BE2C (cell line): Measurements from ENCODE around the gene RIMBP2.

ENCODE experiments used
- DNase-seq: peaks from one replicate; pipeline ENCODE4 v3.0.0-alpha.2; 2020
- H3K27me3 ChIP-seq: fragments of 250-450 bp; sonication (Bioruptor Pico); 2 replicates; pipeline ENCODE4 v1.5.1; 2020; ENCODE audit warnings: mild to moderate bottlenecking
- H3K36me3 ChIP-seq: fragments of 250-450 bp; sonication (Bioruptor Pico); 2 replicates; pipeline ENCODE4 v1.5.1; 2020; ENCODE audit warnings: mild to moderate bottlenecking
- H3K4me1 ChIP-seq: fragments of 250-450 bp; sonication (Bioruptor Pico); 2 replicates; pipeline ENCODE4 v1.5.1; 2020
- H3K4me3 ChIP-seq: 2 replicates; pipeline ENCODE4 v1.5.1; 2011; ENCODE audit warnings: low read depth, low read length
- H3K9me3 ChIP-seq: fragments of 250-450 bp; sonication (Bioruptor Pico); 2 replicates; pipeline ENCODE4 v1.5.1; 2020
- TF ChIP-seq, protein P1 (sequence below): IDR thresholded peaks from 2 replicates; pipeline ENCODE4 v1.5.1; 2012; ENCODE audit warnings: mild to moderate bottlenecking, low read depth, low read length

The RIMBP2 gene

DNA sequence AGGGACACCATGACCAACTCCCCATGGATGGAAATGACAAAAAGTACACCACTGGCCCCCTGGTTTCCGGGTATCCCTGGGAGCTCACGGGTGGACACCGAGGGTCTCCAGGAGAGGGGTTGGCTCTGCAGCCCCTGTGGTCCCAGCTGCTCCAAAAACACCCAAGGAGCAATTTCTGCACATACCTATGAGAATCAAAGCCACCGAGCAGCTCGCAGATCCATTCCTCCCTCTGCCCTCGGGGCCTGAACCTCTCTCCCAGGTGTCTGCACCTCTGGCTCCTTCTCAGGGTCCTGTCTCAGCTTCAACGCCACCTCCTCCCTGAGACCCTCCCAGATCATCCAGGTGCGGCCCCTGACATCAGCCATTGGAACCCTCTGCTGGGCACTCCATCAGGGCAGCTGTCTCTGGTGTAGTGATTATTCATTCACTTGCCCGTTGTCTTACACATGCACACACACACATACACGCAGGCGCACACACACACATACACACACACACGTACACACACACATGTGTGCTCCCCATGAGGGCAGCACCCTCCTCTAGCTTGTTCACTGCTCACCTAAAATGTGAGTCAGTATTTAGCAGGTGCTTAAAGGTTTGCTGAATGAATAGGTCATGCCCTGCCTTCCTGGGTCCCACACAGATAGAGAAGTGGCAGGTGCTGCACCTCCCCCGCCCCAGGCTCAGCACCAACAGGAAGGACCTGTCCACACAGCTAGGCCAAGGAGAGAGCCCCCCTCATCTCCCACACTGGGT lies 5.9 kb downstream of the RIMBP2 start:
- no peaks in the 10 kb centered on the region for H3K9me3 ChIP-seq
- H3K36me3 ChIP-seq: peaks cover 35% of the 10 kb centered on the region
- peaks cover 16% of the 10 kb centered on the region; the same call in 1 of the 2 replicates for H3K4me1 ChIP-seq
- TF ChIP-seq, protein P1, sequence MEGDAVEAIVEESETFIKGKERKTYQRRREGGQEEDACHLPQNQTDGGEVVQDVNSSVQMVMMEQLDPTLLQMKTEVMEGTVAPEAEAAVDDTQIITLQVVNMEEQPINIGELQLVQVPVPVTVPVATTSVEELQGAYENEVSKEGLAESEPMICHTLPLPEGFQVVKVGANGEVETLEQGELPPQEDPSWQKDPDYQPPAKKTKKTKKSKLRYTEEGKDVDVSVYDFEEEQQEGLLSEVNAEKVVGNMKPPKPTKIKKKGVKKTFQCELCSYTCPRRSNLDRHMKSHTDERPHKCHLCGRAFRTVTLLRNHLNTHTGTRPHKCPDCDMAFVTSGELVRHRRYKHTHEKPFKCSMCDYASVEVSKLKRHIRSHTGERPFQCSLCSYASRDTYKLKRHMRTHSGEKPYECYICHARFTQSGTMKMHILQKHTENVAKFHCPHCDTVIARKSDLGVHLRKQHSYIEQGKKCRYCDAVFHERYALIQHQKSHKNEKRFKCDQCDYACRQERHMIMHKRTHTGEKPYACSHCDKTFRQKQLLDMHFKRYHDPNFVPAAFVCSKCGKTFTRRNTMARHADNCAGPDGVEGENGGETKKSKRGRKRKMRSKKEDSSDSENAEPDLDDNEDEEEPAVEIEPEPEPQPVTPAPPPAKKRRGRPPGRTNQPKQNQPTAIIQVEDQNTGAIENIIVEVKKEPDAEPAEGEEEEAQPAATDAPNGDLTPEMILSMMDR: no peak
- H3K4me3 ChIP-seq: no peak overlapping the region
- DNase-seq: no peak
- no peaks in the 10 kb centered on the region for H3K27me3 ChIP-seq

DNA sequence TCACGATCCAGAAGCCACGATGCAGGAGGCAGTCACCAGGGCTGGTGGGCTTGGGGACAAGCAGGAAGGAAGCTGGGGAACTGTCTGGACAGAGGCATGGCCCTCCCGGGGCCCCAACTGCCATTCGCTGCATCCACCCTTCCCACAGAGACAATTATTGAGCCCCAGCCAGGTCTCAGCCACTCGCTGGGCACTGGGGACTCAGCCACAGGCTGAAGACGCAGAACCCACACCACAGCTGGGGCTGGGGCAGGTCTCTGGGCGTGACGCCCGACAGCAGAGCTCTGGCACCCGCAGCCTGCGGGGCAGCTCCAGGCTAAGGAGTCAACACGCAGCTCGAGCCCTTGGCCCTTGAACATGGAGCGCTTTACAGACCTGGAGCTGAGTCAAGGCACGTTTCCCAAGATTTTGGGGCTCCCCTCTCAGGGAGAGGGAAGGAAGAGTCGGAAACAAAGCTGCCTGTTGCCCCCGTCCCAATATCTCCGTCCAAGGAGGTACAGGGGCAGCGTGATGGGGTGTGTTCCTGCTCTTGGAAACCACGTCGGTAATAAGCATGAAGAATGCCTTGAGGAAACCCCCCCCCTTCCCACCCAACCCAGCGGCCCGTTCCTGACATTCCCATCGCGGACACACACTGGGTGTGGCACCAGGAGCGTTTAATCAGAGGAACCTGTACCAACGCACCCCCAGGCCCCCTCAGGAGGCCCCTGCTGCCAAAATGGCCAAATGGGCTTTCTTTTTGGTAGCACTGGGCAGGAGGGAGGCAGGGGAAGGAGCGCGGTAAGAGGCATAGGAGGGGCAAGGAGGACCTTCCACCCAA lies 6.7 kb downstream of the RIMBP2 start:
- Histone ChIP-seq H3K4me1 (peaks cover 16% of the 10 kb centered on the region; the same call in 1 of the 2 replicates), H3K36me3 (peaks cover 35% of the 10 kb centered on the region), H3K27me3 (no peaks in the 10 kb centered on the region), H3K4me3 (no peak overlapping the region), H3K9me3 (no peaks in the 10 kb centered on the region)
- no peak for DNase-seq
- TF ChIP-seq, protein P1: no peak

DNA sequence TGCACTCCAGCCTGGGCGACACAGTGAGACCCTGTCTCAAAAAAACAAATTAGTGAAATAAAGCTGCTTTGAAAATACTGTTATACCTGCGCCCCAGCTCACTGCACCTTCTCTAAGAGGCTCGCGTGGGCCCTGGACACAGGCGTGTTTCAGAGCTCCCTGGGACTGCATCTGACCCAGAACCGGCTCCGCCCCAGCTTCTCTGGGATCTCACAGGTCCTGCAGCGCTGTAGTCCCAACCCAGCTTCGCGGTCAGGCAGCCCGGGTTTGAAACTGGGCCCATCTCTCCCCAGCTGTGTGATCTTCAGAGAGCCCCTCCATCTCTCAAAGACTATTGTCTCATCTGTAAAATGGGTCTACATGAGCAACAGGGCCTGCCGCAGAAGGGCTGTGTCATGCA lies 7.5 kb downstream of the RIMBP2 start:
- no peaks in the 10 kb centered on the region for H3K9me3 ChIP-seq
- H3K4me1 ChIP-seq: peaks cover 17% of the 10 kb centered on the region; the same call in 1 of the 2 replicates
- H3K36me3 ChIP-seq: peaks cover 35% of the 10 kb centered on the region
- TF ChIP-seq, protein P1: no peak
- no peaks in the 10 kb centered on the region for H3K27me3 ChIP-seq
- no peak overlapping the region for H3K4me3 ChIP-seq
- no peak for DNase-seq

DNA sequence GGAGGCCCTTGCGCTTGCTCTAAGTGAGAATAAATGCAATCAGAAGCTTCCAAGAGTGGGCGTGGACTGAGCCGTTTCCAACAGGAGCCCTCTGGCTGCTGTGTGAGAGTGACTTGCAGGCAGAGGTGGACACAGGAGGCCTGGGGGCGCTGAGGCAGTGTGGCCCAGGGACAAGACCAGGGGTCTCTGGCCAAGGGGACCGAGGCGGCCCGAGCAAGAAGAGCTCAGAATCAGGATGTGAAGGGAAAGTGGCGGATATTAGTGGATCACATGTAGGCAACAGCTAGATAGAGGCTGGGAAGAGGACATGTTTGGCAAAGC lies 8.6 kb downstream of the RIMBP2 start:
- H3K27me3 ChIP-seq: no peaks in the 10 kb centered on the region
- H3K9me3 ChIP-seq: no peaks in the 10 kb centered on the region
- peaks cover 21% of the 10 kb centered on the region; the same call in 1 of the 2 replicates for H3K4me1 ChIP-seq
- peaks cover 35% of the 10 kb centered on the region for H3K36me3 ChIP-seq
- TF ChIP-seq, protein P1: no peak
- H3K4me3 ChIP-seq: no peak overlapping the region
- DNase-seq: no peak

DNA sequence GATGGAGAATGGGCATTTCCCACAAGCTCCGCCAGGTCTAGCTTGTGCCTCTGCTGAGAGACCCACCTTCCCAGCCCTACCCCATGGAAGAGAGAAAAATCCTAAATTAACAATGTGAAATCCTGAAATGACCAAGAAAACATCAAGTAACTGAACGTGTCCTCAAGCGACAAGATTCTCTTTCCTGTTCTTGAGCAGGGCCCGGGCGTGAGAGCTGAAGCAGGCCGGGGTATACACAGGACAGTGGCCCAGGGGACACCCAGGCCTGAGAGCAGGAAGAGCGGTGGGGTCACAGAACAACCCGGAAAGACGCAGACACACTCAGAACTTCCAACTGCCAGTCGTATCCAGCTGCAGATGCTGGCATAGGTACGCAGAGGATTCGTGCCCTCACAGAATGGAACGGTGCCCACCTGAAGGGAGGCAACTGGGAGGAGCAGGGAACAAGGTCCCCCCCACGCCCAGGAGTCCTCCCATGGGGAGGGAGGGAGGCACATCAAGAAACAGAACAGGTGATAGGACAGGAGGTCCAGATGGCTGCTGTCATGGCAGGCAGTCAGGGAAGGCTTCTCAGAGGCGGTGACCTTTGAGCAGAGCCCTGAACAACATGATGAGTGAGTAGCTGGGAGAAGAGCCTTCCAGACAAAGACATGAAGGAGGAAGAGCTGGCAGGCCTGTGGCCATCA lies 9.1 kb downstream of the RIMBP2 start:
- H3K9me3 ChIP-seq: no peaks in the 10 kb centered on the region
- H3K4me1 ChIP-seq: peaks cover 21% of the 10 kb centered on the region; the same call in 1 of the 2 replicates
- H3K4me3 ChIP-seq: no peak overlapping the region
- no peaks in the 10 kb centered on the region for H3K27me3 ChIP-seq
- DNase-seq: no peak
- H3K36me3 ChIP-seq: peaks cover 35% of the 10 kb centered on the region
- TF ChIP-seq, protein P1: no peak
